ENCODE data around the gene PYGB.

DNA sequence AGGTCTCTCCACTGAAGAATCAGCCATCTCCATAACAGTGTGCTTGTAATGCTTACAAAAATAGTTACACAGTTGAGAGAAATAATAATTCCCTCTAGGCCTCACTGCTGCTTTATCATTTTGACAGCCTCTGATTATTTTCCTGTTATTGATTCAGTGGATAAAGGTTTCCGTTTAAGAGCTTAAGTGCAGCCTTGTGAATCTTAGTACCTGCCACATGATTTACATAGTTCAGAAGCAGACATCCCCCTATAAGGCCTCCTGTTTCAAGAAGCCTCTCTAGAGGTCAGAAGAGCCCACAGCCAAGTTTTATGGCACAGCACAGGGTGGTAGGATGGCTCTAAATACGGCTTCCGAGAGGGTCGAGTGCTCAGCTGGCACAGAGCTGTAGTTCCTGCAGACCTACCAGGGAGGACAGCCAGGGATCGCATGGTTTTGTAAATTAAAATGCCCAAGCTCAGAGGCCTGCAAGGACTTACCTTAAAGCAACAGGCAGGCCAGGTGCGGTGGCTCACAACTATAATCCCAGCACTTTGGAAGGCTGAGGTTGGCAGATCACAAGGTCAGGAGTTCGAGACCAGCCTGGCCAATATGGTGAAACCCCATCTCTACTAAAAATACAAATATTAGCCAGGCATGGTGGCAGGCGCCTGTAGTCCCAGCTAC lies 17.6 kb upstream of the PYGB start:
- TF ChIP-seq, protein P1, sequence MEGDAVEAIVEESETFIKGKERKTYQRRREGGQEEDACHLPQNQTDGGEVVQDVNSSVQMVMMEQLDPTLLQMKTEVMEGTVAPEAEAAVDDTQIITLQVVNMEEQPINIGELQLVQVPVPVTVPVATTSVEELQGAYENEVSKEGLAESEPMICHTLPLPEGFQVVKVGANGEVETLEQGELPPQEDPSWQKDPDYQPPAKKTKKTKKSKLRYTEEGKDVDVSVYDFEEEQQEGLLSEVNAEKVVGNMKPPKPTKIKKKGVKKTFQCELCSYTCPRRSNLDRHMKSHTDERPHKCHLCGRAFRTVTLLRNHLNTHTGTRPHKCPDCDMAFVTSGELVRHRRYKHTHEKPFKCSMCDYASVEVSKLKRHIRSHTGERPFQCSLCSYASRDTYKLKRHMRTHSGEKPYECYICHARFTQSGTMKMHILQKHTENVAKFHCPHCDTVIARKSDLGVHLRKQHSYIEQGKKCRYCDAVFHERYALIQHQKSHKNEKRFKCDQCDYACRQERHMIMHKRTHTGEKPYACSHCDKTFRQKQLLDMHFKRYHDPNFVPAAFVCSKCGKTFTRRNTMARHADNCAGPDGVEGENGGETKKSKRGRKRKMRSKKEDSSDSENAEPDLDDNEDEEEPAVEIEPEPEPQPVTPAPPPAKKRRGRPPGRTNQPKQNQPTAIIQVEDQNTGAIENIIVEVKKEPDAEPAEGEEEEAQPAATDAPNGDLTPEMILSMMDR (conservative IDR thresholded peaks at IDR 0.05; ENCODE audit: low read depth, low read length), result no peak
- TF ChIP-seq EZH2phosphoT487 (IDR thresholded peaks at IDR 0.05; ENCODE audit: borderline replicate concordance, low read length) (no peak), EZH2 (IDR thresholded peaks at IDR 0.05; ENCODE audit: low read length, unreplicated experiment) (no peak)

Data from PC-3 (cell line).